HT-29 (cell line): Measurements from ENCODE around the gene RASGRF2. TPM values are rescaled to one million over a fixed set of nuclear protein-coding genes. Genes with fewer than 3 reads are reported as not detected.

Experiments used
- DNase-seq: peaks from one replicate; pipeline ENCODE4 v3.0.0-alpha.2; 2015; ENCODE audit warnings: low spot score
- total RNA-seq: library from RNA; depleted of rRNA; stranded (reverse); fragments of >200 nt; shearing (Covaris generic); gene quantifications from 2 replicates; pipeline ENCODE4 v1.2.3, GENCODE V29; 2014

The RASGRF2 gene
- total RNA-seq, 1 experiment from 2014 or later: 8.8 TPM

DNA sequence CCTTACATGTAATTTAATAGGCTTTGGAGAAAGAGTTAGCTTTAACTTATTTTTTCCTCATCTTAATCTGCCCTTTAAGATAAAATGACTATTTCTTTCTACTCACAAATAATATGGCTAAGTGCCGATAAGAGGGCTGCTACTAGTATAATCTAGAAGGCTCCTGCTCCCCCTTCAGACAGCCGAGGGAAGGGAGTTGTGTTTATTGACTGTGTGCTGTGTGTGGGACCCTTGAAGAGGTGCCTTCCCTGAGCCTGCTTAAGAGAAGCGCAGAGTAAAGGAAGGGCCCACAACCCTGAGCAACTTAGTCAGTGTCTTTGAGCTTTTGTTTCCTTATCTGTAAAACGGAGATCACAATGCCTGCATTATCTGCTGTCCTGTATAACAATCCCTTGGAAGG is 244.9 kb downstream of the RASGRF2 start:
- no peak for DNase-seq

DNA sequence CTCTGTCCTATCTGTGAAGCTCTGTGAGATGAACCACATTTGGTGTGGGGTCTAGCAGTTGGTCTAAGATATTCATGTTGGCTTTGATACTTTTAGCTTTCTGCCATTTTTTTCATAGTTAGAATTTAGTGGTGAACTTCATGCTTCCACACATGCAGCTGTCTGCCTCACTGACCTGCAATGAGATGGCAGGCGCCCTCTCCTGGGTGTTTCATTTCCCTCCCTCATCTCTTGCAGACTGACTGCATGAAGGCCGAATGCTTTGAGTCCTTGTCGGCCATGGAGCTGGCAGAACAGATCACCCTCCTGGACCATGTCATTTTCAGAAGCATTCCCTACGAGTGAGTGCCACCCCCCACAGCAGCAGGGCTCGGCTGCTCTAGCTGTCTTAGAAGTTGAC is 246.8 kb downstream of the RASGRF2 start:
- DNase-seq: peak; percentile 31

DNA sequence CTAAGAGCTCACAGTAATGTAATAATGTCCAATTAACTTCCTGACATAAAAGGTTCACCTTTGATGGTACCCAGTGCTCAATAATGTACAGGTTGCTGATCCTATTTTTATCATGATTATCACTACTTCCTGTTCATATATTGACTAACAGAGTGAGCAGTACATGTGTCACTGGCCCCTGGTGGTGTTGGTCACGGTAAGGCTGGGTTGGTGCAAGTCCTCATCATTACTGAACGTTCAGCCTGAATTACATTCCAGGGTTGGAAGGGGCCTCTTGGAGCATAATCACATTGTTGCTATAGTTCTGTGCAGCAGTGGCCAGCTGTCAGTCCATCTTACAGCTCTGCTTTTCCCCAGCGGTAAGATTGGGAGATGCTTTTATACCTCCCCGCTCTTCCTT is 248.7 kb downstream of the RASGRF2 start:
- no peak for DNase-seq

DNA sequence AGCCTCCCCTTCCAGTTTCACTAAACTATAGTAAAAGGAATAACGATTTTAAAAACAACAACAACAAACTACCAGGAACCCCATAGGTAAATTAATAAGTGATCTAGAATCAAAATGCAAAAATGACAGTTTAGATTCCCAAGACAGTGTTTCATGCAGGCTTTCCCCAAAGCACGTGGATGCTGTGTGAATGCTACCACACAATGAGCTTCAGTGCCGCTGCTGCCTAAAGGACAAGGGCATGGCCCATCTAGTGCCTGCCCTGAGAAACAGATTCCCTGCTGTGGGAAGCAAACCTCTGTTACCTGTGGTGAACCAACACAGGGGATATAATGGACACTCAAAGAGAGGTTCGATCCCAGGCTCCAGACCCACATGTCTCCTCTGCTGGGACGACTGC is 249.2 kb downstream of the RASGRF2 start:
- DNase-seq: no peak

DNA sequence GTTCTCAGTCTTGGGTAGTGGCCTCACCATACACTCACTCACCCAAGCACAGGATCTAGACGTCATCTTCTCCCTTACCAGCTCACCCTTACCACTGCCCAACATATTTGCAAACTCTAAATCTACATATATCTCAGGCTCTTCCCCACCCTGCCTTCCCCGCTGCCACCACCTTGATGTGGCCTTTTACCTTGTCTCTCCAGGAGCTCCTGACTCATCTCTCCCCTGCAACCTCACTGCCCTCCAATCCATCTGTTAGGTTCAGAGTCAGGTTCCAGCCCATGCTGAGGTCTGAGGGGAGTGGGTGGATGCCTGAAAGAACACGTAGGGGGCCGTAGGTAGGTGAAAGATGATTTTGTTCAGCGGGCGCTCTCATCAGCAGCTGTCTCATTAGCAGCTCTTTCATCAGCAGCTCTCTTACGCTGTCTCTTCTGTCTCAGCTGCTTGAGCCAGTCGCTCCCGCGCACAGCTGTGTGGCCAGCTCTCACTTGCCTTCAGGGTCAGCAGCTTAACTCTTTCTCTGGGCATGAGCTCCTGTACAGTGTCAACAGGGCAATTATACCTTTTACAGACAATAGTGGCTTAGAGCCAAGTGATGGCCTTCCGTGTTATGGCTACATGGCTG is 249.8 kb downstream of the RASGRF2 start:
- DNase-seq: no peak

- peak; percentile 83 for DNase-seq
Observed at GRCh38 chr5:81212211-81212751, 252.1 kb downstream of the RASGRF2 start.

GRCh38 chr5:81213070-81213469 is 252.9 kb downstream of the RASGRF2 start:
- DNase-seq: peak; percentile 9

- no peak for DNase-seq
Observed at GRCh38 chr5:81214848-81215247, 254.7 kb downstream of the RASGRF2 start.

DNA sequence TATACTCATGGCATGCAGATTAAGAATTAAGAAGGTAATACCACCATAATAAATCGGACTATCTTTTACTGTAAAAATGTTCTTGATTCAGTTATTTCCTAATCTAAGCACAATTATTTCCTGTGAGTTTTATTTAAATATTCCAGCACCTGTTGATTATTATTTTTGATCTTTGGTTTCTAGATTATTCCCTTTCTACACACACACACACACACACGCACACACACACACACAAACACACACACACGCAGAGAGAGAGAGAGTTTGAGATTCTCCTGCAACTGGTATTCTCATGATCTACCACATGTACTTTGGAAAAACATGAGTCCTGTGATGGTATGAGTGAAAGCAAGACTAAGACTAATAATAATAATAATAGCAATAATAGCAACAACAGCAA is 256.0 kb downstream of the RASGRF2 start:
- no peak for DNase-seq

- DNase-seq: no peak
Observed at GRCh38 chr5:81219389-81219788, 259.2 kb downstream of the RASGRF2 start.

DNA sequence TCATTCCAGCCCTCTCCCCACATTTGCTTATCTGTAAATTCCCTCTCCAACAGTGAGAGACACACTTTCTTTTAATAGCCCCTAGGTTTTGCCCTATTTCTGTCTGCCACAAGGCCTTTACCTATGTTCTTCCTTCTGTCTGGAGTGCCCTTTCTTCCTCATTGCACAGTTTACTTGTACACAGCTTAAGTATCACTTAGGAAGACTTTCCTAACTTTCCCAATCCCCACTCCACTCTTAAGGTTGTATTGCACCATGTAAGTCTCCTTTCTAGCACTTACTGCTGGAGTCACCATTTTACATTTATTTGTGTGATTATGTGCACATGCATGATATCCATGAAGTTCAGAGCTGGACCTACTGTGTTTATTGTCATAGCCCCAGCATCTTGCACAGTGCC is 262.1 kb downstream of the RASGRF2 start:
- no peak for DNase-seq

GRCh38 chr5:81225463-81225862 is 265.3 kb downstream of the RASGRF2 start:
- DNase-seq: no peak

GRCh38 chr5:81226286-81226685 is 266.1 kb downstream of the RASGRF2 start:
- no peak for DNase-seq

GRCh38 chr5:81226949-81227348 is 266.8 kb downstream of the RASGRF2 start:
- no peak for DNase-seq

DNA sequence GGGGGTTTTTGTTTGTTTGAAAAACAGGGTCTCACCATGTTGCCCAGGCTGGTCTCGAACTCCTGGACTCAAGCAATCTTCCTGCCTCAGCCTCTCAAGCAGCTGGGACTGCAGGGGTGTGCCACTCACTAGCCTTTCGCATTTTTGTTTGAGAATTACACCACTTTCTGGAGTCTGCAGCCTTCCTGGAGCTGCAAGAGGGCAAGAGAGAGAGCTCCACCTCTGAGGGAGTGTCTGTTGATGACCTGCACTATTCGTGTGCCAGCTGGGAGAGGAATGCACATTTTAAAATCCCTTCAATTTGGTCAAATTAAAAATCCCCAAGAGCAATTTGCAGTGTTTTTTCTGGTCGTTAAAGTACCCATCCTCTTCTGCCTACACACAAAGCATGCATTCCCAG is 267.9 kb downstream of the RASGRF2 start:
- DNase-seq: no peak

DNA sequence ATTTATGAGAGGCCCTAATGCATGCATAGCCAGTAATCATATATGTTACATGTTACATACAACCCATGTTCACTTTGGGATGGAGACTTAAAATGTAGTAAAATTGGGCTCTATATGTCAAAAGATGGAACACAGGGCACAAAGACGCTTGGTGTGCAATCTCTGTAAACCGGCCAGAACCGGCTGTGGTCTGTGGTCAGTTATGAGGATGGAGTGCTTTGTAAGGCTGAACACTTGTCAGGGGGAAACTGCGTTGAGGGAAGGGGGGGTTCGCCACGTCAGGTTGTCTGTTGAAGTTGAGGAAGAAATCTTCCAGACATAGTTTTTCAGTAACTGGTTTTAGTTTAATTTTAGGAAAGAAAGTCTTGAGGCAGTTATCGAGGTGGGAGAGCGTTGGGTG is 270.3 kb downstream of the RASGRF2 start:
- no peak for DNase-seq

DNA sequence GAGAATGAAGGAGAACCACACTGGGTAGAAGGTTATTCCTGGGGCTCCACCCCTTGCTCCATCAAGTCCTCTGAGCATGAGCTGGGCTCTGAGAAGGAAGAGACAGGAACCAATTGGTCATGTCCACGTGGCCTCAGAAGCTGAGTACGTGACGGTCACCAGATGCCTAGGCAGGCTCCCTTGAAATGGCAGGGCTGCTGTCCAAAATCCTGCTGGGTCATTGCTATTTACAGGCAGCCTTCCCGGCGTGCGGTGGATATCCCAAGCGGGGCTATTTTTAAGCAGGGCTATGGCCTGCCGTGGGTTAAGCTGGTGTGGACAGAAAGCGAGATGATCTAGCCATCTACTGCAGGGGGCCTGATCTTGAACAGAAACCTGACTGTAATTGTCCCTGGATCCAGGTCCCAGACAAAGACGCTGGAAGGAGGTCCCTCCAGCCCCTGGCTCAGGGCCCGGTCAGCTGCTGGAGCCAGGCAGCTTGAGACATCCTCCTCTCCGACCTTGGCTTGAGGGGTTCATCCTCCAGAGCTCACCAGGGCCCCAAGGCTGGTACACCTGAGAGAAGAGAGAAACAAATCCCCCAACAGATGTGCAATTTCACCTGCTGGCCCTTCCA is 272.4 kb downstream of the RASGRF2 start:
- DNase-seq: no peak

- DNase-seq: no peak
Observed at GRCh38 chr5:81233080-81233634, 273.0 kb downstream of the RASGRF2 start, which contains the start of gene CKMT2. Gene CKMT2, plus strand, starts transcription at chr5:81233322. Its CDS starts 17,811 bp downstream, at chr5:81251133.

DNA sequence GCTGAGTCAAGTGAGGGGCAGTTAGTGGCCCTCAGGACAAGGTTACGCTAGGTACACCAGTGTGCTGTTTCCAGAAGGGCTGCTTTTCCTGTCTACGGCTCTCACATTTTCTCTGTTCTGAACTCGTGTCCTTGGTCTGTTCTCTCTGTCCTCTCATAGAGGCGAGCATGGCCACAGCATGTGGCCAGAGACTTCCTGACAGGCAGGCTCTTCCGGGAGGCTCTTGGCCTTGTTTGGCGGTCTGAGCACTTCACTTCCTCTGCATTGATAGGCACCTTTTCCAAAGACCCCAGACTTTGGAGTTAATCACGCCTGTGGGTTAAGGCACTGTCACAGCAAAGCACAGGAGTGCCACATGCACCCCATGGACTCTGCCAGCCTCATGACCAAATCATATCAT is 274.1 kb downstream of the RASGRF2 start:
- no peak for DNase-seq

DNA sequence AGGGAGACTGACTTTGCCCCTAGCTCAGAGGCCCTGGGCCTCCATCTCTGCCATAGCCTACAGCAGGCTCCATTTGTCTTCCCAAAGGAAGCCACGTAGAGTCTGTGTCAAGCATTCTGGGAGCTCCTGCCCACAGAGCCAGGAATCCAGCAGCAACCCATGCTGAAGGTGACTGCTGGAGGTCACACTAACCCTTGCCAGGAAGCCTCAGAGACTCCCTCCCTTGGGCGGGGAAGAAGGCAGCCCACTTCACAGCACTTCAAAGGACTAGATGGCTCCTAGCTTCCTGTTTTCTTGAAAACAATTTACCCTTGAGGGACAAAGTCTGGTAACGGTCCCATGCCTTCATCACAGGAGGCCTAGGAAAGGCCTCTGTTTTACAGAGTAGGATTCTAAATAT is 274.6 kb downstream of the RASGRF2 start:
- DNase-seq: no peak

DNA sequence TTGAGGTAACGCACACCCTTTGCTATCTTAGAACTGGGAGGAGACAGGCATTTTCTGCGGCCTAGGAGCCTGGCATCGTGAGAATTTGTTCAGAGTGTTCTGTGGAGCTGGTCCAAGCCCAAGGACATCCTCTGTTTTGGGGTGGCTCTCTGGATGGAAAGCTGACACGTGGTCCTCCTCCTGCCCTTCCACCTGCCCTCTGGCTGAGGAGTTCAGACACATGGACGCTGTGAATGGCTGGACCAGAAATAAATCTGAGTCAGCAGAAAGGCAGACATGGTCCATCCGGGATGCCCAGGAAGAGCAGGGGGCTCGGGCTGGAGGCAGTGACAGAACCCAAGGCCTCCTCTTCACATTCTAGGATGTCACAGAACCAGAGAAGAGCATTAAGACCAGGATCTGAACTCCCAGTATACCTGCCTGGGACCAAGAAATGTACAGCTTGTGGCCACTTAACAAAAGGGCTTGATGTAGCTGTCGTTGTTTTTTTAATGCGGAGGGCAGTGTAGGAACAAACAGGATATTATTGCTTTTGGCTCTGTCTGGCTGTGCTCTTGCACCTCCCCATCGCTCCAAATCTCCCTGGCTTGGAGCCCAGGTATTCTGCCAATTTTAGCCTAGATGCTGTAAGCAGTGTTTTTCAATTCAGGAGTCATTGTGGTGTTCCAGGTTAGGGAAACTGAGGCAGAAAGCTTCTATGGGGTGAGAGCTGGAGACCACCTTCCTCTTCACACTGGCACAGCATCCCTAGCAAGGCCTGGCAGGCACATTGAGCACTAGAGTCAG is 275.3 kb downstream of the RASGRF2 start:
- DNase-seq: no peak

GRCh38 chr5:81238460-81238859 is 278.3 kb downstream of the RASGRF2 start:
- no peak for DNase-seq
